ENCODE data around the gene TNFRSF21. TPM values are rescaled to one million over a fixed set of nuclear protein-coding genes. Genes with fewer than 3 reads are reported as not detected.

TNFRSF21 gene
- total RNA-seq, 4 donors from 2014 or later, result 45.4 to 136 (median 73.4) TPM

DNA sequence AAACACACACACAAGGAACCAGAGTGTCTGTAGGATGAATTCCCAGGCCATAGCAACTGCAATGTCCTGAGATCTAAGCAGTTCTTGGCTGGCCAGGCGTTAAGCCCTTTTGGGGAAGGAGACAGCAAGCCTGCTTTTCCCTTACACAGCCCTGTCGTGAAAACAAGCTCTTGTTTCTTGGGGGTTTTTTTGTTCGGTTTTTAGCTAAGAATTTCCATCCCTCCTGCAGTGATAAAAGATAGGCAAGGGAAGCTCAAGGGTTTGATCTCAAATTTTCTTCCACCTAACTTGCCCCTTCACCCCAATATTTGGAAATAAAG lies 1.5 kb downstream of the TNFRSF21 start:
- peak overlapping the region; percentile 89 to 92 (median 91) for H3K27ac ChIP-seq
- H3K4me3 ChIP-seq, result peak overlapping the region; percentile 61 to 92 (median 70)
- in situ Hi-C loops (cut with MboI; ENCODE audit: low pct_ligation_motif_present in 1 of 4, low pct_unique_long_range_greater_than_20kb in 1 of 4, low sequenced_read_pairs in 3 of 4) (loop anchor here (5.0 to 25.0 kb wide), 3 partner anchors 211 to 471 kb away; no protein-coding TSS in a partner anchor), intact Hi-C loops (cut with DNase I; ENCODE audit: low total_unique reads) (loop anchor here (10.0 kb wide), 1 partner anchor 63 kb away; no protein-coding TSS in a partner anchor)
- TF ChIP-seq POLR2A (IDR thresholded peaks at IDR 0.05) (no peak), POLR2AphosphoS5 (IDR thresholded peaks at IDR 0.05) (no peak), EP300 (IDR thresholded peaks at IDR 0.05; ENCODE audit: low read depth) (no peak)
- TF ChIP-seq, protein P1, sequence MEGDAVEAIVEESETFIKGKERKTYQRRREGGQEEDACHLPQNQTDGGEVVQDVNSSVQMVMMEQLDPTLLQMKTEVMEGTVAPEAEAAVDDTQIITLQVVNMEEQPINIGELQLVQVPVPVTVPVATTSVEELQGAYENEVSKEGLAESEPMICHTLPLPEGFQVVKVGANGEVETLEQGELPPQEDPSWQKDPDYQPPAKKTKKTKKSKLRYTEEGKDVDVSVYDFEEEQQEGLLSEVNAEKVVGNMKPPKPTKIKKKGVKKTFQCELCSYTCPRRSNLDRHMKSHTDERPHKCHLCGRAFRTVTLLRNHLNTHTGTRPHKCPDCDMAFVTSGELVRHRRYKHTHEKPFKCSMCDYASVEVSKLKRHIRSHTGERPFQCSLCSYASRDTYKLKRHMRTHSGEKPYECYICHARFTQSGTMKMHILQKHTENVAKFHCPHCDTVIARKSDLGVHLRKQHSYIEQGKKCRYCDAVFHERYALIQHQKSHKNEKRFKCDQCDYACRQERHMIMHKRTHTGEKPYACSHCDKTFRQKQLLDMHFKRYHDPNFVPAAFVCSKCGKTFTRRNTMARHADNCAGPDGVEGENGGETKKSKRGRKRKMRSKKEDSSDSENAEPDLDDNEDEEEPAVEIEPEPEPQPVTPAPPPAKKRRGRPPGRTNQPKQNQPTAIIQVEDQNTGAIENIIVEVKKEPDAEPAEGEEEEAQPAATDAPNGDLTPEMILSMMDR (IDR thresholded peaks at IDR 0.05), result no peak
- H3K36me3 ChIP-seq, result no peaks in the 10 kb centered on the region
- no peaks in the 10 kb centered on the region for H3K9me3 ChIP-seq
- H3K4me1 ChIP-seq, result peaks cover under 1 to 42% (median 21%) of the 10 kb centered on the region in 4 donors
- WGBS, 2 donors (ENCODE audit: low coverage in 1 of 2), result 15 to 27% methylated on average over 2 to 3 of the region's 3 CpGs
- no peaks in the 10 kb centered on the region for H3K27me3 ChIP-seq
- DNase-seq, result no peak

- WGBS, 2 donors (ENCODE audit: low coverage in 1 of 2), result 92% methylated on average over 7 of the region's 7 CpGs; no CpG with 5 or more reads in 1 of the 2 donors
- peak overlapping the region; percentile 89 to 92 (median 91) for H3K27ac ChIP-seq
- in situ Hi-C loops (cut with MboI; ENCODE audit: low pct_ligation_motif_present in 1 of 4, low pct_unique_long_range_greater_than_20kb in 1 of 4, low sequenced_read_pairs in 3 of 4) (loop anchor here (5.0 to 25.0 kb wide), 3 partner anchors 210 to 470 kb away; no protein-coding TSS in a partner anchor), intact Hi-C loops (cut with DNase I; ENCODE audit: low total_unique reads) (loop anchor here (10.0 kb wide), 1 partner anchor 63 kb away; no protein-coding TSS in a partner anchor)
- no peaks in the 10 kb centered on the region for H3K36me3 ChIP-seq
- peaks cover 3 to 46% (median 21%) of the 10 kb centered on the region in 4 donors for H3K4me1 ChIP-seq
- H3K27me3 ChIP-seq, result no peaks in the 10 kb centered on the region
- TF ChIP-seq POLR2AphosphoS5 (IDR thresholded peaks at IDR 0.05) (no peak), POLR2A (IDR thresholded peaks at IDR 0.05) (no peak), EP300 (IDR thresholded peaks at IDR 0.05; ENCODE audit: low read depth) (no peak)
- TF ChIP-seq, protein P1 (IDR thresholded peaks at IDR 0.05), result no peak
- peak overlapping the region in 3 of 4 donors; percentile 67 to 92 (median 72) for H3K4me3 ChIP-seq
- H3K9me3 ChIP-seq, result no peaks in the 10 kb centered on the region
- DNase-seq, result no peak
Observed at GRCh38 chr6:47307362-47308197, 2.1 kb downstream of the TNFRSF21 start.

DNA sequence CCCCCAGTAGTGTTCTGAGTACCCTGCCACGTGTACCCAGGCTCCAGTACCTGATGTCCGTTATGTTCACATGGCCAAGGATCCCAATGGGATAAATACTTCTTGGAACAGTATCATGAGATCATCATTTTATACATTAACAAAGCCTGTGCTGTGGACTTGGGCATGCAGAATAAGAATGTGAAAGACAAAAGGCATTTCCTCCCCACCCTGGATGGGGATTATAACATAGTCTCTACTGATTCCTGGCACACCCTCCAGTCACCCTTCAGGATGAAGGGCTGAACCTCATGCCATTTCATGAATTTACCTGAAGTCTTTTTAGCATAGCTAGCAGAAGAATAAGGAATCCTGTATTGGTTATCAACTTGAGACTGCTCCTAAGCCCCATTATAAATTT lies 2.8 kb downstream of the TNFRSF21 start:
- H3K27ac ChIP-seq, result no peak overlapping the region
- 77 to 82% methylated on average over 2 of the region's 2 CpGs for WGBS, 2 donors (ENCODE audit: low coverage in 1 of 2)
- H3K4me1 ChIP-seq, result peaks cover 3 to 46% (median 21%) of the 10 kb centered on the region in 4 donors
- no peak for DNase-seq
- in situ Hi-C loops (cut with MboI; ENCODE audit: low pct_ligation_motif_present in 1 of 4, low pct_unique_long_range_greater_than_20kb in 1 of 4, low sequenced_read_pairs in 3 of 4), result loop anchor here (5.0 to 25.0 kb wide), 3 partner anchors 210 to 470 kb away; no protein-coding TSS in a partner anchor
- TF ChIP-seq POLR2AphosphoS5 (IDR thresholded peaks at IDR 0.05) (no peak), EP300 (IDR thresholded peaks at IDR 0.05; ENCODE audit: low read depth) (no peak), POLR2A (IDR thresholded peaks at IDR 0.05) (no peak)
- TF ChIP-seq, protein P1 (IDR thresholded peaks at IDR 0.05), result no peak
- peak overlapping the region in 1 of 4 donors; percentile 92 for H3K4me3 ChIP-seq
- H3K27me3 ChIP-seq, result no peaks in the 10 kb centered on the region
- no peaks in the 10 kb centered on the region for H3K9me3 ChIP-seq
- intact Hi-C loops (cut with DNase I; ENCODE audit: low total_unique reads), result loop anchor here (10.0 kb wide), 1 partner anchor 62 kb away; no protein-coding TSS in a partner anchor
- no peaks in the 10 kb centered on the region for H3K36me3 ChIP-seq

DNA sequence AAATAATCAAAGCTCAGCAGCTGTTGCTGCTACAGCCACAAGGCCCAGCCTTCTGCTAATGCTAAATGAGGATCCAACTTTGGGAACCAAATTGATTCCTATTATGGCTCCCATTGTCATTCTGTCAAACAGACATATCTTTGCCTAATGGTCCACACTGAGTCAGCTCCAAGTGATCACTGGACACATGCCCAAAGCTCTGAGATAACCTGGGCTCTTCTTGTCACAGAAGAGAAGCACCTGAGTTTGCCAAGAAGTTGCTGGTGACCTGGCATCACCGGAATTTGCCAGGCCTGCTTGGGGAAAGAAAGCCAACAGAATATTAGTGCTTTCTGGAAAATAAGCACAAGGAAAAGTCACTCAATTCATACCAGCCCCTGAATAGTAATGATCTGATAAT lies 5.8 kb downstream of the TNFRSF21 start:
- peak overlapping the region in 1 of 4 donors; percentile 52 for H3K27ac ChIP-seq
- intact Hi-C loops (cut with DNase I; ENCODE audit: low total_unique reads) (loop anchor here (10.0 kb wide), 1 partner anchor 59 kb away; no protein-coding TSS in a partner anchor), in situ Hi-C loops (cut with MboI; ENCODE audit: low pct_ligation_motif_present in 1 of 4, low pct_unique_long_range_greater_than_20kb in 1 of 4, low sequenced_read_pairs in 3 of 4) (loop anchor here in 3 of 4 donors (5.0 to 25.0 kb wide), 3 partner anchors 207 to 467 kb away; no protein-coding TSS in a partner anchor)
- 82 to 100% methylated on average over 1 of the region's 1 CpG for WGBS, 2 donors (ENCODE audit: low coverage in 1 of 2)
- no peaks in the 10 kb centered on the region for H3K36me3 ChIP-seq
- peaks cover 3 to 66% (median 33%) of the 10 kb centered on the region in 4 donors for H3K4me1 ChIP-seq
- TF ChIP-seq POLR2AphosphoS5 (IDR thresholded peaks at IDR 0.05) (no peak), EP300 (IDR thresholded peaks at IDR 0.05; ENCODE audit: low read depth) (no peak), POLR2A (IDR thresholded peaks at IDR 0.05) (no peak)
- TF ChIP-seq, protein P1 (IDR thresholded peaks at IDR 0.05), result no peak
- no peaks in the 10 kb centered on the region for H3K27me3 ChIP-seq
- no peak for DNase-seq
- no peak overlapping the region for H3K4me3 ChIP-seq
- H3K9me3 ChIP-seq, result no peaks in the 10 kb centered on the region
